Stimulated activated CD8-positive, alpha-beta memory T cell treated with anti-CD3 and anti-CD28 coated beads, Interleukin-12 subunit alpha, Interleukin-12 subunit beta, amount 100 ng/mL, for 1 hour (primary cell): ENCODE measurements around the gene EGFL7.

Source experiments
- DNase-seq: peaks from one replicate; pipeline ENCODE4 v3.0.0-alpha.2; 2020; ENCODE audit warnings: low read depth

The EGFL7 gene

GRCh38 chr9:136673088-136673974, 10.6 kb downstream of the EGFL7 start:
- no peak for DNase-seq

- DNase-seq: no peak
Measured at GRCh38 chr9:136673975-136674785, 11.5 kb downstream of the EGFL7 start.

- DNase-seq: no peak
Measured at GRCh38 chr9:136674786-136675349, 12.2 kb downstream of the EGFL7 start.

- no peak for DNase-seq
Measured at GRCh38 chr9:136675477-136676296, 13.0 kb downstream of the EGFL7 start.

- no peak for DNase-seq
Measured at GRCh38 chr9:136676297-136676794, 13.6 kb downstream of the EGFL7 start.

GRCh38 chr9:136676920-136677686, 14.4 kb downstream of the EGFL7 start:
- DNase-seq: no peak

GRCh38 chr9:136678034-136678433, 15.3 kb downstream of the EGFL7 start:
- no peak for DNase-seq

- DNase-seq: no peak
Measured at GRCh38 chr9:136678624-136679023, 15.9 kb downstream of the EGFL7 start.

GRCh38 chr9:136679431-136679941, 16.8 kb downstream of the EGFL7 start:
- no peak for DNase-seq

- DNase-seq: no peak
Measured at GRCh38 chr9:136681029-136681428, 18.3 kb downstream of the EGFL7 start.

- DNase-seq: no peak
Measured at GRCh38 chr9:136681945-136682699, 19.4 kb downstream of the EGFL7 start.

GRCh38 chr9:136682710-136683109, 20.0 kb downstream of the EGFL7 start:
- DNase-seq: no peak

- DNase-seq: no peak
Measured at GRCh38 chr9:136683173-136683745, 20.5 kb downstream of the EGFL7 start.

GRCh38 chr9:136683755-136684154, 21.0 kb downstream of the EGFL7 start:
- no peak for DNase-seq

- DNase-seq: no peak
Measured at GRCh38 chr9:136684339-136684738, 21.6 kb downstream of the EGFL7 start.

GRCh38 chr9:136684799-136685198, 22.1 kb downstream of the EGFL7 start:
- DNase-seq: no peak

- no peak for DNase-seq
Measured at GRCh38 chr9:136685216-136685615, 22.5 kb downstream of the EGFL7 start.

- DNase-seq: no peak
Measured at GRCh38 chr9:136685790-136686533, 23.2 kb downstream of the EGFL7 start.

- DNase-seq: no peak
Measured at GRCh38 chr9:136686534-136686793, 23.7 kb downstream of the EGFL7 start.
